GM12891 (cell line): ENCODE measurements around the gene KCNIP2.
"Not testable (repeated sequence)": the region's sequence is repeated elsewhere in the genome, so short reads cannot be mapped to it uniquely, and the experiment has no call there.

Experiments
- DNase-seq: peaks from one replicate; pipeline ENCODE4 v3.0.0; 2011; ENCODE audit warnings: low spot score; ENCODE audit not compliant: insufficient read length
- FAIRE-seq: peaks from 2 replicates; lab custom pipeline; 2011; peaks lifted over from hg19 to GRCh38; lab: Jason Lieb, UNC
- PAX5 ChIP-seq: IDR thresholded peaks from 2 replicates; pipeline ENCODE4 v1.6.1; 2011; ENCODE audit warnings: low read length, moderate library complexity, mild to moderate bottlenecking; ENCODE audit not compliant: insufficient read depth, severe bottlenecking
- POLR2A ChIP-seq: IDR thresholded peaks from 2 replicates; pipeline ENCODE4 v1.6.1; 2011; ENCODE audit warnings: low read depth, low read length, control low read depth
- POLR2AphosphoS5 ChIP-seq: IDR thresholded peaks from 2 replicates; pipeline ENCODE4 v1.6.1; 2011; ENCODE audit warnings: low read depth, low read length, control low read depth
- POU2F2 ChIP-seq: IDR thresholded peaks from 2 replicates; pipeline ENCODE4 v1.6.1; 2011; ENCODE audit warnings: low read depth, mild to moderate bottlenecking, control low read depth, low read length, moderate library complexity
- SPI1 ChIP-seq: IDR thresholded peaks from 2 replicates; pipeline ENCODE4 v1.6.1; 2011; ENCODE audit warnings: low read depth, low read length, control low read depth
- TAF1 ChIP-seq: IDR thresholded peaks from 2 replicates; pipeline ENCODE4 v1.6.1; 2011; ENCODE audit warnings: low read depth, low read length, control low read depth

Gene KCNIP2

DNA sequence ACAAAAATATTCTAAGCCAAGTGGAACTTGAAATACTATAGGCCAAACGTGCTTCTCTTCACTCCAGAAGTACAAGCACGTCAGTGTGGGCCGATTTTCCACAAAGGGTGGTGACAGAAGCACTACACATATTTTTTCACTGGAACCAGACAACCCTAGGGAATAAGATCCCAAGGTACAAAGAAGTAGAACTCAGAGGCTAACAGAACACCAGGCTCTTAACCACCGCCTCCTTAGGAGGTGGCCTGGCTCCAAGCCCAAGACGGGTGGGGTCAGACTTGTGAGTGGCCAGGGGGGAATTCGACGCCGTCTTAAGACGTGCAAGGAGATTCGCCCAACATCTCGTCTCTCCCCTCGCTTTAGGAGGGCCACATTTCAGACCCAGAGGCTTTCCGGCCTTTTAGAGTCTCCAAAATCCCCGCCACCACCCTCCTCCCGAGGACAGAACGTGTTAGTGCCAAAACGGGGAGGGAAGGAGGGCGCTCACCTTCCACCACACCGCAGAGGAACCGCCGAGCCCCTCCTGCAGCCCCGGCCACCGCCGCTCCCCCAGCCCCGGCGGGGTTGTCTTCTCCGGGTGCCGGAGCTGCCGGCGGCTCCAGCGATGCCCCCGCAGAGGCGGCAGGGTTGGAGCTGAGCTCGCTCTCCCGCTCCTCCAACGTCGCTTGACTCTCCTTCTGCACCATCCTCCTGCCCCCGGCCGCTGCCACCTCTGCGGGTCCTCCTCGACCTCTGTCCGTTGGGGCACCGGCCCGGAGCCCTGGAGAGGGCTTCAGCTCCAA, 26.1 kb downstream of the KCNIP2 start:
- TF ChIP-seq POLR2A = peak; percentile 63
- no peak for TF ChIP-seq POU2F2
- FAIRE-seq (peak; percentile 23), DNase-seq (no peak)

DNA sequence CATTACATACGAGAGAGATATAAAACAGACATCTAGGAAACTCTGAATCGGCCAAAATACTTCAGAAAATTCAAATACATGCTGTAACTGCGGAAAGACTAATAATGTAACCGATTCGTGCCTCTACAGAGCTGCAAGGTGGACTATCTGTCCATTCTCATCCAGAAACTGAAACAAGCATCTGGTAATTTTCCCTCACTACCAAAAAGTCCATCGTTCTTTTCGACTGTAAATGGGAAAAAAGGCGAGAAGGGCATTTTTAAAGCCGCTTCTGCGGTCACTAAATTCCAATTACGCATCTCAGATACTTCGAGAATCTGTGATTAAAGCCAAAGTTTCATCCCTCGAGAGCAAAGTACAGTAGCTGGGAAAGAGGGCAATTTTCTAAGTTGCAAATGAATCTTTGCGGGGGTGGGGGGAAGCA, 26.7 kb downstream of the KCNIP2 start:
- FAIRE-seq (no peak), DNase-seq (no peak)
- TF ChIP-seq TAF1 = no peak

DNA sequence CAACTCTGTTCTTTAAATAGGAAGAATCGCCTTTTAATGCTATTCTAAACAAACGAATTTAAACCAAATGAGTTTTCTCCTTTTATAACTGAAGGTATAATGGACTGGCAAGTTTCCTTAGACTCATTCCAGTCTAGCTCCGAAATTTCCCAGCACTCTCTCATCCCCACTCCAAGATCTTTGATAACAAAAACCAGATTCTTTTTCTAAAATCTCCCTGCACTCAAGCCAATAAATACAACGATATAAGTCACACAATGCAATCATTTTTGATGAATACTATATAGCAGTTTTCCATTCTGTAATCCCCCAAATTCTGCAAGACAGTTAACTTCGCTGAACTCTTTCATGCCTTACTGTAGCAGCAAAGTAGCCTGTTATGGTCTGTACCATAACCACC, 27.2 kb downstream of the KCNIP2 start:
- no peak for DNase-seq
- TF ChIP-seq POLR2AphosphoS5 (no peak), TAF1 (no peak), POLR2A (no peak), PAX5 (no peak), POU2F2 (no peak), SPI1 (no peak)
- FAIRE-seq = no peak

DNA sequence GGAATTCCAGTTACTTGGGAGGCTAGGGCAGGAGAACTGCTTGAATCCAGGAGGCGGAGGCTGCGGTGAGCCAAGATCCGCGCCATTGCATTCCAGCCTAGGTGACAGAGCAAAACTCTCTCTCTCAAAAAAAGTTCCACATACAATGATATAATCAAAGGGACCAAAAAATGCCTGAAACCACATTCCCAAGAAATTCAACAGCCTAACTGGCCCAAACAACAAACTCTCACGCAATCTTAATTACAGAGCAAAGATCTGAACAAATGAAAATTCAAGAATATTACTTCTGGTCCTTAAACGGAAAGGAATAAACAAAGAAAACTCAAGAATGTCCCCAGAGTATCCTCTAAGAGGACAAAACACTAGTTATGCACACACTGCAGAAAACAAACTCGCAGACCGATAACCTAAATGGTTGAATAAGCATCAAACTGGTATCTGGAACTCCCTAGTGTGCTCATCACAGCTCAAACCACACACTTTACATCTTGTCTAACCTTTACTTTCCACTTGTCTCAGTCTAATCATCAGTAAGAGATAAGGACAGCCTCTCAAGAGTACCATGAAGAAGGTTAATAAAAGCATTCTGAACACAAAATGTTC, 29.0 kb downstream of the KCNIP2 start:
- peak; percentile 83 for FAIRE-seq
- no peak for DNase-seq
- TF ChIP-seq TAF1 = no peak
- no peak for TF ChIP-seq SPI1
- no peak for TF ChIP-seq POU2F2
- TF ChIP-seq POLR2A = no peak
- TF ChIP-seq PAX5 = no peak
- no peak for TF ChIP-seq POLR2AphosphoS5

DNA sequence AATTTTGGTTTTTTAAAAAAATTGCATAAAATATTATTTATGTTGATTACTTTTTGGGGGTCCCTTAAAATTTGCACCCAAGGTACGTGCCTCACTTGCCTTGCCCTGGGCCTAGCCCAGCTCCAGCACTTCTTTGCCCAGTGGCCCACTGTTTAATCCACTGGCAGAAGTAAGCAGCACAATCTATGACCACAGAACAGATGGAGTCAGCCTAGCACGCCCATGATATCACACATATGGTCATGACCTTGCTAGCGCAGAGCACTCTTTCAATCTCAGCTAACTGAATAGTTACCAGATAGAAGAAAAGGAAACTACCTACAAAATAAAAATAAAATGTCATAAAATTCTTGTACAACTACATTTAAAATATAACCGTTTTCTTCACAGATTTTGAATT, 31.0 kb downstream of the KCNIP2 start:
- DNase-seq (no peak), FAIRE-seq (peak; percentile 23)
- TF ChIP-seq POLR2A (no peak), PAX5 (no peak), SPI1 (no peak), TAF1 (no peak), POLR2AphosphoS5 (no peak), POU2F2 (no peak)

DNA sequence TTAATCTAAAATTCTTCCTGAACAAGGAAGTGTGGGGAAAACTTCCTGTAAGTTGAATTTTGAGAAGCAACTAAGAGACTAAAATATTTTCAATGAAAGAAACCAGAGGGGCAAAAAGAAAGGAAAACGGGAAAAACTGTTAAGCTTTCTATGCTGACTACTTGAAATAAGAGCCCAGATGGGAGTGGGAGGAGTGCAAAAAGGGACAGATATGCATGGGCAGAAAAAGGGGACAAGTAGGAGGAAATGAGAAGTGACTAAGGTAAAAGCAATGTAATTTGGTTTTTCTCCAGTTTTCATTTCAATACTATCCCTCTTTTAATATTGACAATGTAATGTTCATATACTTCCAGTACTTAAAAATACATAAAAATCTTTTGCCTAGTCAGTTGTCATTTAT, 36.4 kb downstream of the KCNIP2 start:
- no peak for DNase-seq
- no peak for TF ChIP-seq POLR2A
- no peak for TF ChIP-seq POLR2AphosphoS5
- no peak for TF ChIP-seq POU2F2
- TF ChIP-seq TAF1 = no peak
- TF ChIP-seq PAX5 = no peak
- TF ChIP-seq SPI1 = no peak
- FAIRE-seq = no peak

DNA sequence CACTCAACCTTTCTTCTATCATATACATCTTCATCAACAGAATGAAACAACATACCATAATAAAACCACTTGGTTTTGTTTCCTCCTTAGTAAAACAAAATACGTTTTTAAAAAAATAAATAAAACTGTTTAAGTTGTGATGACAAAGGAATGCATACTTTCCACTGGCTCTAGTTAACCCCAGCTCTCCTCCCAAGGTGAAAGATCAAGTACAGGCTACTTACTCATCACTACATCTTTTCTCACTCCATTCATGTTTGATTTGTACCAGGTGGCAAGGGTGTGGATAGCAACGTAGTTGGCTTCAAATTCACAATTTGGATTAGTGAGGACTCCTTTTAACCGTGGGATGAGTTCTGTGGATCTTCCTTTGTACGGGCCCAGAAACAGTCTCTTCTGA, 40.1 kb downstream of the KCNIP2 start:
- FAIRE-seq (no peak), DNase-seq (no peak)
- no peak for TF ChIP-seq POLR2AphosphoS5
- TF ChIP-seq PAX5 = no peak
- TF ChIP-seq POU2F2 = no peak
- no peak for TF ChIP-seq TAF1
- TF ChIP-seq SPI1 = no peak
- no peak for TF ChIP-seq POLR2A

DNA sequence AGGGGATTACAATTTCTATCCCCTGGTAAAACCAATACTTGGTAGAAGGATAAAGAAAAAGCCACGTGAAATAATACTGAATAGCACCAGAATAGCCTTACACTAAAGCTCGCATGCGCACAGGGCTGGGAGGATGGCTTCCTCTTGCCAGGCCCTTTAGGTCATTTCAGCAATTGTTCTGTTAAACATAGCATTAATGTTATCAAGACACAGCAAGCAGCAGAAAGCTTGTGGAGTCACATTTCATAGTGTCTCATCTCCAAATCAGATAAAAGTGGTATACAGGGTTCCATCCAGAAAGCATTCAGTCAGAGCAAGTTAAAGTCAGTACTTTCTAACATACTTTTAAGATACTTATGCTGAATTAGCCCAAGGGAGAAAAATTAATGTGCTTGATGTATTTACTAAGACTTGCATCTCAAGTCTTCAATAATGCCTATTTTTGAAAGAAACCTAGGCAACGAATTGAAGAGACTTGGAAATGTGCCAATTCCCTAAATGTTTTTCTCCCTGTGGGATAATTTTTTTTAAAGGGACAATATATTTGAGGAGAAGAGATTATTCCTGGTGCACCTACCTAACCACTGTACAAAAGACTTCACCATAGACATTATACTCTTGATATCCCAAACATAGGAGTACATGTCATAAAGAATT, 46.1 kb downstream of the KCNIP2 start:
- DNase-seq (no peak), FAIRE-seq (peak; percentile 47)
- TF ChIP-seq SPI1 (no peak), POLR2A (no peak), PAX5 (no peak), POLR2AphosphoS5 (no peak), POU2F2 (no peak), TAF1 (no peak)

DNA sequence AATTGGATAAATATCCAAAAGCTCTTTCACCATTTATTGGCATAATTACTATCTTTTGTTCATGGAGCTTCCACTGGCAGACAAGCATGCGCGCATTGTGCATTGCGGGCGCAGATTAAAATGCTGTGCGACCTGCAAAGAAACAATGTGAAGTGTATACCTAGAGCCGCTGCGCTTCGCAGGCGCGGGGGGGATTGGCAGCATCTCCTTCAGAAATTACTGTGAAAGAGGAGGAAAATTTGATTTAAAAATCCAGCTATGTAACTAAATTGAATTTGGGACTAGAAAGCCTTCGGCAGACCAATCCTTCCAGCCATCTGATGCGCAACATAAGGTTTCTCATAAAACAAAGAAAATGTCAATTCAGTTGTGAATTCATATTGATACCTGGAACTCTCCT, 50.1 kb downstream of the KCNIP2 start:
- TF ChIP-seq POLR2A = no peak
- TF ChIP-seq PAX5 = no peak
- TF ChIP-seq SPI1 = no peak
- no peak for TF ChIP-seq POLR2AphosphoS5
- no peak for TF ChIP-seq TAF1
- TF ChIP-seq POU2F2 = no peak
- DNase-seq (no peak), FAIRE-seq (no peak)

DNA sequence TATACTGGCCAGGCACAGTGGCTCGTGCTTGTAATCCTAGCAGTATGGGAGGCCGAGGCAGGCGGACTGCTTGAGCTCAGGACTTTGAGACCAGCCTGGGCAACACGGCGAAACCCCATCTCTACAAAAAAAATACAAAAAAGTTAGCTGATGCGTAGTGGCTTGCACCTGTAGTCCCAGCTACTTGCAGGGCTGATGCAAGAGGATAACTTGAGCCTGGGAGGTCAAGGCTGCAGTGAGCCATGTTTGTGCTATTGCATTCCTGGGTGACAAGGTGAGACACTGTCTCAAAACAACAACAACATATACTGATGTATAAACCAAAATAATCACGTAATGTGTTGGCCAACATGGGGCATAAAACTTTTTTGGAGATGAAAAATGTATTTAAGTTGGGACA, 53.9 kb downstream of the KCNIP2 start:
- DNase-seq = no peak
- TF ChIP-seq POLR2A (no peak), POLR2AphosphoS5 (no peak), SPI1 (no peak), PAX5 (no peak), TAF1 (no peak), POU2F2 (no peak)
- FAIRE-seq = no peak

DNA sequence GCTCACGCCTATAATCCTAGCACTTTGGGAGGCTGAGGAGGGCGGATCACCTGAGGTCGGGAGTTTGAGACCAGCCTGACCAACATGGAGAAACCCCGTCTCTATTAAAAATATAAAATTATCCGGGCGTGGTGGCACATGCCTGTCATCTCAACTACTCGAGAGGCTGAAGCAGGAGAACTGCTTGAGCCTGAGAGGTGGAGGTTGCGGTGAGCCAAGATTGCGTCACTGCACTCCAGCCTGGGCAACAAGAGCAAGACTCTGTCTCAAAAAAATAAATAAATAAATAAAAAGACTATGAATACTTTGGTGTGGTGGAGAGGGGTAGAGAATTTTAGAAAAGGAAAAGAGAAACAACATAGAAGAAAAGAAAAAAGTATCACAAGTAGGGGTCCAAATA, 54.4 kb downstream of the KCNIP2 start:
- FAIRE-seq, DNase-seq: not testable (repeated sequence)
